Loucy (cell line): ENCODE measurements around the gene CRNKL1.

ENCODE experiments used
- CTCF ChIP-seq: fragments of 200-600 bp; sonication (generic); conservative IDR thresholded peaks from 2 replicates; pipeline ENCODE4 v1.5.1; 2014; ENCODE audit warnings: mild to moderate bottlenecking, antibody characterized with exemption, low read length
- EZH2phosphoT487 ChIP-seq: fragments of 200-600 bp; IDR thresholded peaks from 2 replicates; pipeline ENCODE4 v1.6.1; 2018; ENCODE audit warnings: antibody characterized with exemption, mild to moderate bottlenecking, moderate library complexity, borderline replicate concordance

- no peak for TF ChIP-seq EZH2phosphoT487
- TF ChIP-seq CTCF: no peak
These were observed 65.8 kb downstream of the CRNKL1 start for GRCh38 chr20:19986419-19986818.
